ENCODE data around the gene LONRF2.

GRCh38 chr2:100293341-100294161, 28.8 kb downstream of the LONRF2 start:
- TF ChIP-seq CTCF (conservative IDR thresholded peaks at IDR 0.05; ENCODE audit: low read depth, low read length), result no peak
- no peak for TF ChIP-seq EZH2 (IDR thresholded peaks at IDR 0.05; ENCODE audit: borderline replicate concordance, low read depth, low read length, poor library complexity, severe bottlenecking)
